ENCODE results near the gene NCOA5.

NCOA5 gene

DNA sequence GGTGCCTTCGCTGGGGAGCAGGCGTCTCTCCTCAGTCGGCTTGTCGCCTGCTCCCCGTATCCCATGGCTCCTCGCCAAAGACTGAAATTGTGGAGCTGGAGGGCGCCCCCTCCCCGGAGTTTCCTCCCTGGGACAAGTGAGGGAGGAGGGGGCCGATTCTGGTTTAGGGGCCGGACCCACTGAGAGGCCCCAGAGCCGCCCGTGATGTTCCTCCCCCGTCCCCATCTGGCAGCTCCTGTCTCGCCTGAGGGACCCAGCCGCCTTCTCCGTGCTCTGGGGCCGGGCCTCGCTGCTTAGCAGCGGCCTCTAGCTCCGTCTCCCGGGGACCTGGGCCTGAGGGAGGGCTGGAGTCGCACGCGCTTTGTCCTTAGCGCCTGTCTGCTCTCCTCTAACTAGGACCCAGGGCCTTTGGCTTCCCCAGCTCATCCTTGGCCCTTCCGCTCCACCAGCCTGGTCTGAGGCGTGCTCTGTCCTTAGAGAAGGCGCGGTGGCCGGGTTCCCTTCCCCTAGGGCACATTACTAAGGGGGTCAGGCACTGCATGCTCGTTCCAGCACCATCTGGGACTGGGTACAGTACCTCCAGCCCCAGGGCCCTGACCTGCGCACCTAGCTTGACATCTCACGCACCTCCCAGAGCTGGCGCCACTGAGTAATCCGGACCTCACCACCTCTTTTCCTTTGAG, 31.0 kb downstream of the NCOA5 start:
- DNase-seq: no peak

DNA sequence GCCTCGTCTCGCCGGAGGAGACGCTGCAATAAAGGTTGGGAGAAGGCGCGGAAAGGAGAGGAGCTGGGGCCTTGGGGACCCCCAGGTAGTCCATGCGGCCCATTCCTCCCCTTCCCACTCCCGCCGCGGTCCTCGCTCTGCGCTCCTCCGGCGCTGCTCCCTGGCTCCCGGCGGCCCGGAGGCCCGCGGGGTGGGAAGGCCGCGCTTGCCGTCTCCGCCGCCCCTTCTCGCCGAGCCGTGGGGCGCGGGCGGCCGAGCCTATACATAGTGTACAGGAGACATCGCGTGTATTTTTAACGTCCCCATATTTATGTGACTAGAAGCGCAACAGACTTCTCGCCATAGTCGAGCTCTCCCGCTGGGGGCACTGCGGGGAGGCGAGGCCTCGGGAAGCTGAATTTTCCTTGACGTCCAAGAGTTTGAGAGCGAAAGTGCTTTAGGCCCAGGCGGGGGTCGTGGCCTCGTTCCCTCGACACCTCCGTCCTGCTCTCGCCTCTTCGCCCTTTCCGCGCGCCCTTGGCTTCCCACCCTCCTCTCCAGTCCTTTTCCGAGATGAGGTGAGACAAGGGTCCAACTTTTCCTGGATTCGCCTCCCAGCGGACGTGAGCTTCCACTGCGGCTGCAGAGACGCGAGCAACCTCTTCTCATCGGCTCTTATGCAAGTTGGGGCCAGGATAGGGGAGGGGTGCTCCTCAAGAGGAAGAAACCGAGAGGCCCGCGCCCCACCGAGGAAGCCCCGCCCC, 31.7 kb downstream of the NCOA5 start:
- no peak for DNase-seq

DNA sequence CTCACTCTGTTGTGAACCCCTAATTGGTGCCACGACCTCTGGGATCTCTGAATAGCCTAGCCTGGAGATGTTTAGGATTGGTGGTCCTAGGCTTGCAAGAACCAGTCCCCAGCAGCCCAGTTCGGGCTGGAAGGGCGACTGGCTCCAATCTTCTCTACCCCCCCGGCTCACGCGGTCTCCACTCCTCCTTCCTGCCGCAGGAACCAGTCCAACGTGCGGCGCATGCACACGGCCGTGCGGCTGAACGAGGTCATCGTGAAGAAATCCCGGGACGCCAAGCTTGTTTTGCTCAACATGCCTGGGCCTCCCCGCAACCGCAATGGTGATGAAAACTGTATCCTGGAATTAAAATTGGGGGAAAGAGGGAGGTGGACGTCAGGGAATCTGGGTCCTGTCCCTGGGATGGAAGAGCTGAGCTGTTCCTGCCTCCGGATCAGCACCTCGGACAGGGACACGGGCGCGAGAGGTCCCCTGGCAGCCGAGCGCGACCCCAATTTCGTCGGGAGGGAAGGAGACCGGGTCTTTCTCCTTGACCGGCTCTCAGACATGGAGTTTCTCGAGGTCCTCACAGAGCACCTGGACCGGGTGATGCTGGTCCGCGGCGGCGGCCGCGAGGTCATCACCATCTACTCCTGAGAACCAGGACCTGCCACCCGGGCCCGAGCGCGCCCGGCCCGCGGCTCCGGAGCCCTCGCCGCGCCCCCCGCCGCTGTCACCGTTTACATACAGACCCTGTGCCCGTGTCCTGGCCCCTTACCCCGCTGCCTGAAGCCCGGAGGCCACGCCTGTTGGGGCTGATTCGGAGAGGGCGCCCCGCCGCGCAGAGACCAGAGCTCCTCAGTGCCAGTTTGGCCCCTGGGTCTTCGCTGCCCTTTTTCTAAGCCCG, 32.5 kb downstream of the NCOA5 start:
- DNase-seq: no peak

DNA sequence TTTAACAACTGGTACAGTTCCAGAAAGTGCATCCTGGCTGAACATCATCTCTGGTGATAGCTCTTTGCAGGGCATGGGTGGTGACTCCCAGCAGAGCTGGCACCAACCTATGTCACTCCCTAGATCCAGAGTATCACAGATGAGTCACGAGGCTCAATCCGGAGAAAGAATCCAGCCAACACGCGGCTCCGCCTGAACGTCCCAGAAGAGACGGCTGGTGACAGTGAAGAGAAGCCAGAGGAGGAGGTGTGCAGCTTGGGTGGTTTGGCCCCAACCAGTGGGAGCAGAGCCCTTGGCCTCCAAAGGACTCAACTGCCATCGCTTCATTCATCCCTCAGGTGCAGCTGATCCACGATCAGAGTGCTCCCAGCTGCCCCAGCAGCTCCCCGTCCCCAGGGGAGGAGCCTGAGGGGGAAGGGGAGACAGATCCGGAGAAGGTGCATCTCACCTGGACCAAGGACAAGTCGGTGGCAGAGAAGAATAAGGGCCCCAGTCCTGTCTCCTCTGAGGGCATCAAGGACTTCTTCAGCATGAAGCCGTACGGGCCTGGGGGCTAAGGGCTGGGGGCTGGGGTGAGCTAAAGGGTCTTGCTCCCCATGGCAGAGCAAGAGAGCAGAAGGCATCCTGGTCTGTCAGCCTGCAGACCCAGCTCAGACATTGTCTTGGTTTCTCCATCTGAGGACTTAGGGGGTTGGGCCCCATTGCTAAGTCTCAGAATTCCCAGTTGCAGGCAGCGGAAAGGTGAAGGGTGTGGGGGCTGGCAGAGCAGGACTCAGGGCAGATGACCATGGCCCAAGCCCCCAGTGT, 33.5 kb downstream of the NCOA5 start:
- no peak for DNase-seq

DNA sequence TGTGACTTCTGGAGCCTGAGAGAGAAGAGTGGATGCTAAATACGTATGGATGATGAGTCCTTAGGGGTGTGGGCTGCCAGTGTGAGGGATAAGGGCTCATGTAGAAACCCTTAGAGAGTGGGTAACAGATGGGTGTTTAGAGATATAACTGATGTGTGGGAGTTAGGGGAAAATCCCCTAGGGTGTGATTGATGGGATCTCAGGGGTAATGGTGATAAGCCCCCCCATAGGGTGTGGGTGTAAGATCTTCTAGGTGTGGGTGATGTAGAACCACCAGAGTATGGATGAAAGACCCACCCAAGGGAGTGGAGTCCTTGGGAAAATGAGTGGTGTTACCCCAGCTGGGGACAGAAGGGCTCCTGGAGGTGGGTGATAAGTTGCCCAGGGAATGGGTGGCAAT, 34.5 kb downstream of the NCOA5 start:
- DNase-seq: no peak

DNA sequence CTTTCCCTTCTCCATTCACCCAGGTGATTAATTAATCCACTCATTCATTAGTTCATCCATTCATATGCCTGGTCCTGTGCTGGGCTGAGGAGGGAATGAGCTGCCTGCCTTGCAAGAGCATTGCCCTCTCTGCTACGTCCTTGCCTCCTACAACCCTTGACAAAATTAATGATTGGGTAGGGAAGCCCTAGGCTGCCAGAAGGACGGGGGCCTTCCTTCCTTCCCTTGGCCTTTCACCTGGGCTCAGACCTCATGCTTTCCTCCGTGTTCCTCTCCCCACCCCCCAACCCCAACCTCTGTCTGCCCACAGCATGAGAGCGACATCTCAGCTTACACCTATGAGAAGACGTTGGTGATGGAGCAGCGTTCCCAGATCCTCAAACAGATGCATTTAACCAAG, 35.2 kb downstream of the NCOA5 start:
- DNase-seq: no peak

DNA sequence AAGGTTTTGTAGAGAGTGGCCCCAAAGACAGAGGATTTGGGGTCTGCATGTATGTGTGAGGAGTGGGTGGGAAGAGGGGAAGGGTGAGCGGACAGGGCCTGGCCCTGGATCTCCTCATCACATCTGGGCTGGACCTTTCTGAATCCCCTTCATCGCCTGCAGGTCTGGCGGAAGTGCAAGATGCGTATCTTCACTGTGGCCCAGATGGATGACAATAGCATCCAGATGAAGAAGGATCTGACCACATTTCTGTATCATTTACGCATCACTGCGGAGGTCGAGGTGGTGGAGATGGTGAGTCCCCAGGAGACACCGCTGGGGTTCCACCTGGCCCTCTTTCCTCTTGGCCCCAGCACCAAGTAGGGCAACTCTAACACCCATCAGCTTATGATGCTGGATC, 36.3 kb downstream of the NCOA5 start:
- no peak for DNase-seq

DNA sequence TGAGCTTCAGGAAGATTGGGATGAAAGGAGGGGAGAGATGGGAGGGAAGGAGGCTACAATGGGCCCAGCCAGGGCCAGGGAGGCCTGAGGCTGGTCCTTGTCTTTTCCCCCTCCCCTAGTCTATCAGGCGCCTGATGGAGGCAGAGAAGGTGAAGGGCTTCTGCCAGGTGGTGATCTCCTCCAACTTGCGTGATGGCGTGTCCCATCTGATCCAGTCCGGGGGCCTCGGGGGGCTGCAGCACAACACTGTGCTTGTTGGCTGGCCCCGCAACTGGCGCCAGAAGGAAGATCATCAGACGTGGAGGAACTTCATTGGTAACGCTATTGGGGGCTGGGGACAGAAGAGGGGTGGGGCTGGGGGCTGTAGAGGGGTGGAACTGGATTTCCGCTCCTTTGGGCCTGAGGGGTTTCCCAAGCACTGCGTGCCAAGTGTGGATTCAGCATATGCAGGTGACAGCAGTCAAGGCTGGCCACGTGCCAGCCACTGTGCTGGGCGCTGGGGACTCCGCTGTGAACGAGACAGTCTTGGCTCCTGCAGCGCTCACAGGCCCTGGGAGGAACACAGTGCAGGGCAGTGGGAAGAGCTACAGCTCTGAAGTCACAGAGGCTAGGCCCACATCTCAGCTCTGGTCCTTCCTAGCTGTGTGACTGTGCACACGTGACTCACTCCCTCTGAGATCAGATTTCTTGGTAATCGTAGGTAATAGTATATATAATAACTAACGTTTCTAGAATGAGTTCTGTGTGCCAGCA, 38.0 kb downstream of the NCOA5 start:
- DNase-seq: no peak

DNA sequence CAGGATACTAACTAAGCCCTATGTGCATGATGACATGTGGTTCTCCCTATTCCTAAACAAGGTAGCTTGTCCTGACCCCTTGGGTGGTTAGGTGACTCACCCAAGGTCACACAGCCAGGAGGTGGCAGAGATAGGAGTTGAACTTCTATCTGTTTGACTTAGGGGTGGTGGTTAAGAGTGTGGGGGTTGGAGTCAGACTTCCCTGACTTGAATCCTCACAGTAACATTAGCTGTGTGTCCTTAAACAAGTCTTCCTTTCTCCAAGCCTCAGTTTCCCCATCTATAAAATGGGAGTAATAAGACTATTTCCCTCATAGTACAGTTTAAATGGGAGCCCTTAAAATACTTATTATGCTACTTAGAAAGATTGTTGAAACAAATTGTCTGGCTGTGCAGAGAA, 38.9 kb downstream of the NCOA5 start:
- no peak for DNase-seq

DNA sequence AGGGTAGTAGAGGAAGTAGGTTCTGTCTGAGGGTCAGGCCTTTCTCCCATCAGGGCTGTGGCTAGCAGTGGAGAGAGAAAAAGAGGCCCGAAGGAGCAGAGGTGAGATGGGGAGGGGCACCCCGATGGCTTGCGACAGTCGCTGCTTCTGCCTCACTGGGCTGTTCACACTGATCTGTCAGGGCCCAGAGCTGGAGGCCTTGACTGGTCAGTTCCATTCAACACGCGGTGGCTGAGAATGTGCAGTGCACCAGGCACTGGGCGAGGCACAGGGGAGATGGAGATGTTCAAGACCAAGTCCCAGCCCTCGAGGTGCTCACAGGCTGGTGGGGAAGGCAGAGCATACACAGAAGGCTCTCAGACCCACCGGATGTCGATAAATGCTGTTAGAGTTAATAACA, 39.3 kb downstream of the NCOA5 start:
- no peak for DNase-seq

DNA sequence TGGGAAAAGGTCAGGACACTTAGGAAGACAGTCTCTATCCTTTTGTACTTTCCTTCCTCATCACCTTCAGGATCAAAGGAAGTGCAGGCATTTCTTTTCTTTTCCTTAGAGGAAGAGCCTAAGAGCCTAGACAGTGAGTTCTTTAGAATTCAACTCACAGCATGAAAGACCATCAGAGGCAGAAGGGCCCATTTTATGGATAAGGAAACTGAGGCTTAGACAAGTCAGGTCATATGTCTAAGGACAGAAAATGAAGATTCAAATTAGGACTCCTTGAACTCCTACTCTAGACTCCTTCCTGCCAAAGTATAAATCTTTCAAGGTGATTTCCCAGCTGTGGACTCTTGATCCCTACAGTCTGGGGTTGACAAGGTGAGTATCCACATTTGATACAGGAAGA, 39.9 kb downstream of the NCOA5 start:
- DNase-seq: no peak

DNA sequence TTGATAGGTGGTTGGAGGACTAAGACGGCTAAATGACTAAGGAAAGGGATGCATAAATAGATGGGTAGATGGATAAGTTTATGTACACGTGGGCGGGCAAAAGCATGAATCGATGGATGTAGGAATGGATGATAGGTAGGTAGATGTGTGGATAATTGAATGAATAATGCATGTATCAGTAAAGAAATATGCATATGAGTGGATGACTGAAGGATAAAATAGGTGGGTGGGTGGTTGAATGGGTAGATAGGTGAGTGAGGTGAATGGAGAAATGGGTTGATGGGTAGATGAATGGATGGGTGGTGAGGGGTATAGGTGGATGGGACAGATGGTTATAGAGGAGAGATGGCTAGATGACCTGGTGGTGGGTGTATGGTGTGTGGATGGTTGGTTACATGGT, 40.6 kb downstream of the NCOA5 start:
- DNase-seq: no peak

DNA sequence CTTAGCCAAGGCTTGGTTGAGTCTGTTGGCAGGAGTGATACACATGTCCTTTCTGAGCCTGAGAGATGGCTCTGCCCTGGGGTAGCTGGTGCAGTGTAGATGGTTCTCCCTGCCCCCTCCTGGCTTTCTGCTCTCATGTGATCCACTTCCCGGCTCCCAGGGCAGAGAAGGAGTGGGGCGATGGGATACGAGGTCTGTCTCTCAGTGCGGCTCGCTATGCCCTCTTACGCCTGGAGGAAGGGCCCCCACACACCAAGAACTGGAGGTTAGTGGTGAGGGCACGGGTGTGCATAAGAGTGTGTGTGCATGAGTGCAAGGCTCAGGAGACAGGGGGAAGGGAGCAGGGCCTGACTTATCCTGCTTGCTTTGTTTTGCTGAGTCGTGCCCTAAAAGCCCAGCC, 41.9 kb downstream of the NCOA5 start:
- DNase-seq: no peak

DNA sequence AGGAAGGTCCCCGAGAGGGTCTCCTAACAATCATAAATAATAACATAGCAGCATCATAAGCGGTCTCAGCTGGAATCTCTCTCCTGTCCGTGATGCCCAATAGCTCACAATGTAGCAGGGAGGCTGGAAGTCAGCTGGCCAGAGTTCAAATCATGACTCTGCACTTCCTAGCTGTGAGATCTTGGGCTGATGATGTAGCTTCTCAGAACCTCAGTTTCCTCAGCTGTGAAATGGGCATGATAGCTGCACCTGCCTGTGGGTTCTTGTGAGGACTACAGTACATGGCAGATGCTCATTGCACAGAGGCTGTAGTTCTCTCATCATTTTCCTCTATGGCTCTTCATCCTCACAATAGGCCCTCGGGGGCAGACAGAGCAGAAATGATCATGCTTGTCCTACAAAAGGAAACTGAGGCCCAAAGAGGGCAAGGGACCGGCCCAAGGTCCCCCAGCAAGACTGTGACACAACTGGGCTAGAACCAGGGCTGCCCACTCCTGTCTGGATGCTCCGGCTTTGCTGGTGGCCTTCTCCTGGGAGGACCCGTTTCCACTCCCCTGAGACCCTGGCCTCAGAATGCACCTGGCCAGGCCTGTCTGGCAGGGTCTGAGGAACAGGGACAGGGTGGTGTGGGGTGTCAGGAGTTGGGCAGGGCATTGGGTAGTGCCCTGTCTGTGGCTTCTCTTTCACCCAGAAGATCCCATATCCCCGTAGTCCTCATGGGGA, 43.0 kb downstream of the NCOA5 start:
- no peak for DNase-seq

DNA sequence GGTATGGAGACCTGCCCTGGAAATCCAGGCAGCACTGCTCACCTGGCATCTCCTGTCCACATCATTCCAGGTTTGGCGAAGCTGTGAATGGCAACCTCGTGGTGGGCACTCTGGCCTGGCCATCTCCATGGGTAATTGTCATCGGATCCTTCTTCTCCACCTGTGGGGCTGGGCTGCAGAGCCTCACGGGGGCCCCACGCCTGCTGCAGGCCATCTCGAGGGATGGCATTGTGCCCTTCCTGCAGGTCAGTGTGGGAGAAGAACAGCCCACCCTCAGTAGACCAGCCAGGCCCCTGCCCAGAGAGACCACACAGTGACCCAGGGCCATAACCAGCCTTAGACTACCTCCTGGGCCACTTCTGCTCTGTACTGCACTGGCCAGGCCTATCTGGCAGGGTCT, 44.9 kb downstream of the NCOA5 start:
- DNase-seq: no peak

DNA sequence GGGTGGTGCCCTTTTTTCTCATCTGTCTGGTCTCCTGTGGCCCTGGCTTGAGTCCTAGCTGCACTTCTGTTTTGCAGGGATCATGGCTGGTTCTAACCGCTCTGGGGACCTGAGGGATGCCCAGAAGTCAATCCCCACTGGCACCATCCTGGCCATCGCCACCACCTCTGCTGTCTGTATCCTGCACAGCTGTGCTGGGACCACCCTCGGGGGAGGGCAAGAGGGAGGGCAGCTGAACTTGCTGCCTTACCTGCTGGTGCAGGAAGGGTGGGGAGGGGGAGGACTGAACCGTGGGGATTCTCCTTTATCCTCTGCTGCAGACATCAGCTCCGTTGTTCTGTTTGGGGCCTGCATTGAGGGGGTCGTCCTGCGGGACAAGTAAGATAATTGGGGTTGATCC, 46.2 kb downstream of the NCOA5 start:
- DNase-seq: no peak

DNA sequence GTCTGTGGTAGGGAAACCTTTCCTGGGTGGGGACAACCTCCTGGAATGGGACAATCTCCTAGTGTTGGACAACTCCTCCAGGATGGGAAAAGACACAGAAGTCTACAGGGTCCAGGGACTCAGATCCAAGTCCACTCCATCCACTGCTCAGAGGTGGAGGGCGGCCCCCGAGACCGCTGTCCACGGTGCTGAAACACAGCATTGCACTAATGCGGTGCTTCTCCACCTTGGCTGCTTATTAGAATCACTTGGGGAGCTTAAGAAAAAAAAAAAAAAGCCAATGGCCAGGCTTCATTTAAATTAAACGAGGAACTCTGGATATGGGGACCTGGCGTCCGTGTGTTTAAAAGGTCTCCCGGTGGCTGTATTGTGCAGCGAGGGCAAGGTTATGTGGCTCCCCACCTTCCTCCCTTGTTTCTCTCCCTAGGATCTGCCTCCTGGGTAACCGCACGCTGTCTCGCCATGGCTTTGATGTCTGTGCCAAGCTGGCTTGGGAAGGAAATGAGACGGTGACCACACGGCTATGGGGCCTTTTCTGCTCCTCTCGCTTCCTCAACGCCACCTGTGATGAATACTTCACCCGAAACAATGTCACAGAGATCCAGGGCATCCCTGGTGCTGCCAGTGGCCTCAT, 48.7 kb downstream of the NCOA5 start:
- DNase-seq: no peak

DNA sequence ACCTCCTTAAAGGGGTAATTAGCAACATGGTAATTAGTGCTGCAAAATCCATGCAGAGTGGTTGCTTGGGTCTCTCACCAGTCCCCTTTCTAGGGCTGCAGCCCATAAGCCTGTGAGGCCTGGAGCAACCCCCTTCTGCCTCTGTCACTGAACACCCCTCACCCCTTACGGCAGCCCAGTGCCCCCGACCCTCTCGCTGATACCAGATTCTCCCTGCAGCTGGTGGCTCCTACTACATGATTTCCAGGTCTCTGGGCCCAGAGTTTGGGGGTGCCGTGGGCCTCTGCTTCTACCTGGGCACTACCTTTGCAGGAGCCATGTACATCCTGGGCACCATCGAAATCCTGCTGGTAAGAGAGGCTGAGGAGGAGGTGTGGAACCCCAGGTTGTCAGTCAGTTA, 52.7 kb downstream of the NCOA5 start:
- DNase-seq: no peak

DNA sequence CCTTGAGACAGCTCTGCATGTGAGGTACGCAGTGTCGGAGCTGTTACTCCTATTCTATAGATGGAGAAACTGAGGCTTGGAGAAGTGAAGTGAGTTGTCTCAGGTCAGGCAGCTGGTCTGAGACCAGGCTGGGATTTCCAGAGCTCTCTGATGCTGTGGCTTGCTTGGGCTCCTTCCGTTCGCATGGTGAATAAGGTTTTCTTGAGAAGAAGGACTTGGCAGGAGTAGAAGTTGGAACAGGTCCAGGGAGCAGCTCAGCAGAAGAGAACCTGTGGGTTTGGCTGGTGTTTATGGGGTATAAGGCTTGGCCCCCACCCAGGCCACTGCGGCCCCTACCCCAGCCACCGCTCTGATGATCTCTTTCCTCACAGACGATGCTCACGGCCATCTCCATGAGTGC, 53.4 kb downstream of the NCOA5 start:
- DNase-seq: no peak

DNA sequence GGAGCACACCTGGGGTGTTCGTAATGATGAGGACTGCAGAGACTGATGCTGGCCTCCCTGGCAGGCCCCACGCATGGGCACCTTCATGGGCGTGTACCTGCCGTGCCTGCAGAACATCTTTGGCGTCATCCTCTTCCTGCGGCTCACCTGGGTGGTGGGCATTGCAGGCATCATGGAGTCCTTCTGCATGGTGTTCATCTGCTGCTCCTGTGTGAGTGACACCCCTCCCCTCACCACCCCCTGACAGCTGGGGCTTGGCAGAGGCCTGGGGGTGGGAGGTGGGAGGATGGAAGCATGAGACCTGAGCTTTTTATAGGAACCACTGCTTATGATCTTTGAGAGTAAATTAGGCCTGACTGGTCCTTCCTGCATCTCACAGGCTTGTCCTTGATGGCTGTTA, 54.0 kb downstream of the NCOA5 start:
- DNase-seq: no peak

DNA sequence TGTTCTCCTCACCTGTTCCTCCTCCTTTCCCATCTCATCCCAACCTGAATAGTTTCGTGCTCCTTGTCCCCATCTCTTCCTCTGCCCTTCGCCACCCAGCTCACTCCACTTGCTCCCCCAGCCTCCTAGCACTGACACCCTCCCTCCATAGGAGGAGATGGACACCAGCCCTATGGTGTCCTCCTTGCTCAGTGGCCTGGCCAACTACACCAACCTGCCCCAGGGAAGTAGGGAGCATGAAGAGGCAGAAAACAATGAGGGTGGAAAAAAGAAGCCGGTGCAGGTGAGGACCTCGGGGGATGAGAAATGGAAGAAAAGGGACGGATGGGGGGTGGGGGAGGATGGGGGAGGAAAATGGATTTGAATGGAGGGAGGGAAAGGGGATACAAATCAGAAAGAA, 54.5 kb downstream of the NCOA5 start:
- no peak for DNase-seq
